MM.1S (cell line): ENCODE measurements around the gene RGS11.

Experiments
- DNase-seq: peaks from one replicate; pipeline ENCODE4 v3.0.0-alpha.2; 2015
- H2AFZ ChIP-seq: fragments of 300-600 bp; sonication (generic); 2 replicates; pipeline ENCODE4 v1.6.0; 2016; ENCODE audit warnings: antibody characterized with exemption, low read length
- H3F3A ChIP-seq: fragments of 300-600 bp; sonication (generic); 2 replicates; pipeline ENCODE4 v1.6.1; 2016; ENCODE audit warnings: mild to moderate bottlenecking, antibody characterized with exemption, low read length, moderate library complexity, mixed read lengths; ENCODE audit not compliant: insufficient read depth
- H3K27ac ChIP-seq: fragments of 300-600 bp; sonication (generic); 2 replicates; pipeline ENCODE4 v1.5.1; 2016; ENCODE audit warnings: mild to moderate bottlenecking, low read length
- H3K27me3 ChIP-seq: fragments of 300-600 bp; sonication (generic); replicated peaks from 2 replicates; pipeline ENCODE4 v1.6.0; 2016; ENCODE audit warnings: low read length; ENCODE audit not compliant: insufficient read depth
- H3K36me3 ChIP-seq: fragments of 300-600 bp; sonication (generic); replicated peaks from 2 replicates; pipeline ENCODE4 v1.6.1; 2016; ENCODE audit warnings: mild to moderate bottlenecking, low read length, mixed read lengths; ENCODE audit not compliant: insufficient read depth
- H3K4me1 ChIP-seq: fragments of 300-600 bp; sonication (generic); 2 replicates; pipeline ENCODE4 v1.6.1; 2016; ENCODE audit warnings: low read length, mixed read lengths
- H3K4me2 ChIP-seq: fragments of 300-600 bp; sonication (generic); 2 replicates; pipeline ENCODE4 v1.6.0; 2016; ENCODE audit warnings: low read depth, low read length
- H3K4me3 ChIP-seq: fragments of 300-600 bp; sonication (generic); 2 replicates; pipeline ENCODE4 v1.5.1; 2016; ENCODE audit warnings: low read length, mixed read lengths
- H3K79me2 ChIP-seq: fragments of 300-600 bp; sonication (generic); 2 replicates; pipeline ENCODE4 v1.6.1; 2016; ENCODE audit warnings: mixed run types, low read length, mixed read lengths
- H3K9ac ChIP-seq: fragments of 300-600 bp; sonication (generic); 2 replicates; pipeline ENCODE4 v1.6.1; 2016; ENCODE audit warnings: low read length, mixed read lengths
- H3K9me2 ChIP-seq: fragments of 300-600 bp; sonication (generic); replicated peaks from 2 replicates; pipeline ENCODE4 v1.6.1; 2016; ENCODE audit warnings: mild to moderate bottlenecking, low read length, mixed read lengths; ENCODE audit not compliant: insufficient read depth
- H3K9me3 ChIP-seq: fragments of 300-600 bp; sonication (generic); replicated peaks from 2 replicates; pipeline ENCODE4 v1.6.1; 2016; ENCODE audit warnings: mild to moderate bottlenecking, low read length, mixed read lengths; ENCODE audit not compliant: insufficient read depth
- H4K20me1 ChIP-seq: fragments of 300-600 bp; sonication (generic); 2 replicates; pipeline ENCODE4 v1.6.1; 2016; ENCODE audit warnings: mild to moderate bottlenecking, low read length, moderate library complexity, mixed read lengths; ENCODE audit not compliant: insufficient read depth
- CTCF ChIP-seq: fragments of 300-600 bp; sonication (generic); IDR thresholded peaks from 2 replicates; pipeline ENCODE4 v1.5.1; 2016; ENCODE audit warnings: antibody characterized with exemption, low read length, mixed read lengths
- EZH2 ChIP-seq: fragments of 300-600 bp; sonication (generic); optimal IDR thresholded peaks from 2 replicates; pipeline ENCODE3; 2017; ENCODE audit warnings: low read depth, mild to moderate bottlenecking, antibody characterized with exemption, low read length, mixed read lengths
- EZH2phosphoT487 ChIP-seq: fragments of 300-600 bp; sonication (generic); IDR thresholded peaks from 2 replicates; pipeline ENCODE4 v1.6.1; 2018; ENCODE audit warnings: antibody characterized with exemption, low read length

Gene RGS11

GRCh38 chr16:228852-229730 is 46.7 kb downstream of the RGS11 start, which contains the start of gene LUC7L:
LUC7L (minus strand) TSS chr16:229449; CDS start chr16:229339, 110 bp downstream.
- no peaks in the 10 kb centered on the region for H3K9me2 ChIP-seq
- H3K4me3 ChIP-seq = peak within 1 kb of the TSS; percentile 78
- no peak for TF ChIP-seq EZH2
- TF ChIP-seq EZH2phosphoT487 = no peak
- H3K79me2 ChIP-seq = peaks cover 45% of the 10 kb centered on the region
- H4K20me1 ChIP-seq = peaks cover 16% of the 10 kb centered on the region
- peaks cover 5% of the 10 kb centered on the region; the same call in 1 of the 2 replicates for H3K4me1 ChIP-seq
- no peaks in the 10 kb centered on the region for H3K27me3 ChIP-seq
- H3K4me2 ChIP-seq = peak within 1 kb of the TSS; percentile 80
- H3K27ac ChIP-seq = peak within 1 kb of the TSS; percentile 91
- H2AFZ ChIP-seq = peak within 1 kb of the TSS; percentile 75
- no peaks in the 10 kb centered on the region for H3K9me3 ChIP-seq
- peaks cover 7% of the 10 kb centered on the region; the same call in 1 of the 2 replicates for H3K36me3 ChIP-seq
- peaks cover 6% of the 10 kb centered on the region for H3F3A ChIP-seq
- H3K9ac ChIP-seq = peak within 1 kb of the TSS; percentile 96
- peak; percentile 92 for DNase-seq

- Histone ChIP-seq H4K20me1 (peaks cover 16% of the 10 kb centered on the region), H3K4me1 (peaks cover 5% of the 10 kb centered on the region; the same call in 1 of the 2 replicates), H3K4me3 (peak overlapping the region; percentile 78), H3K36me3 (peaks cover 7% of the 10 kb centered on the region), H3K79me2 (peaks cover 52% of the 10 kb centered on the region), H2AFZ (0 out of 2 replicates have a peak overlapping the region, but pooled peaks have one; percentile 75), H3K9ac (peak overlapping the region; percentile 96), H3K27me3 (no peaks in the 10 kb centered on the region), H3K9me2 (no peaks in the 10 kb centered on the region), H3K27ac (peak overlapping the region; percentile 91; the same call in 1 of the 2 replicates), H3K4me2 (peak overlapping the region; percentile 80), H3F3A (peaks cover 6% of the 10 kb centered on the region), H3K9me3 (no peaks in the 10 kb centered on the region)
- DNase-seq = peak; percentile 41
- no peak for TF ChIP-seq EZH2phosphoT487
These were observed 47.4 kb downstream of the RGS11 start for GRCh38 chr16:228151-228851.

- Histone ChIP-seq H3K79me2 (peaks cover 72% of the 10 kb centered on the region), H3K9ac (no peak overlapping the region), H3K9me3 (no peaks in the 10 kb centered on the region), H3K27ac (no peak overlapping the region), H3K36me3 (peaks cover 9% of the 10 kb centered on the region), H2AFZ (no peak overlapping the region), H3K9me2 (no peaks in the 10 kb centered on the region), H4K20me1 (no peaks in the 10 kb centered on the region; the same call in 1 of the 2 replicates), H3F3A (no peaks in the 10 kb centered on the region), H3K4me2 (no peak overlapping the region), H3K4me3 (no peak overlapping the region), H3K27me3 (no peaks in the 10 kb centered on the region), H3K4me1 (no peaks in the 10 kb centered on the region)
- no peak for DNase-seq
- TF ChIP-seq EZH2phosphoT487 (no peak), EZH2 (no peak), CTCF (no peak)
These were observed 55.7 kb downstream of the RGS11 start for GRCh38 chr16:220021-220420.
